Measurements from ENCODE around the gene SDF4. TPM values are rescaled to one million over a fixed set of nuclear protein-coding genes. Genes with fewer than 3 reads are reported as not detected.
A peak's percentile ranks its signal among the peaks of the same experiment; 100 is the strongest.

The SDF4 gene
- total and polyA plus RNA-seq, 2 experiments from 2014 or later: 45.0 to 62.6 TPM

DNA sequence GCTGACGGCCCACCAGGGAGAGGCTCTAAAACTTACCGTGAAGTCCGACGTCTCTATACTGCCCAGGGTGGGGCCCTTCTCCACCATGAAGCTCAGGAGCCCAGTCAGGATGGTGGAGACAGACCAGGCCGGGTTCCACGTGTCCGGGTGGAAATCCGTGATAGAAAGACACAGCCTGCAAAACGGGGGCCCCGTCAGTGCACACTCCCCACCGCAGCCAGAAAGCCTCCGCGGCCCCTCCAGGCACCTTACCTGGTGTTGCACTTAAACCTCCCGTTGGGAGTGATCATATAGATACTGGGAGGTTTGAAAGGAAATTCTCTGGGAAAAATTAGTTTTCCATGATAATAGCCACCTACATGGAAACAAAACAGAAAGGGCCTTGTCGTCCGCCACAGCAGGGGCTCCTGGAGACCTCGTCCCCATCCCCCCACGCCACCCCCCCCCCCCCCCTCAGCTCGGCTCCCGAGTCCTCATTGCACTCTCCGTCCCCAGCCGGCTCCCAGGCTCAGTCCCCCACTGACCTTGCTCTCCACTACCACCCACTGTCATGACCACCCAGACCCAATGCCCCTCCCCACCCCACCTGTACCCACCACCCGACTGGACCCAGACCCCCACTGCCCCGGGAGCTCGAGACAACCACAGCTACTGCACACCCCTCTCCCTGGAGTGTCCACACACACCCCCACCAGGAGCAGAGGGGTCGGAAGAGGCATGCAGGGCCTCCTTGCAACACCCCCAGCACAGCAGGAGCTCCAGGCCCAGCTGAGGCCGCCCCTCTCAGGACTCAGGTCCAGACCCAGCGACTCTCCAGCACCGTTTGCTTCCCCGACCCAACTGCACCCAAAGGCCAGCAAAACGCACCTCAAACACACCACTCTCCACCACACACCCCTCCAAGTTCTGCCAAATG, 25.4 kb upstream of the SDF4 start:
- H3K9me2 ChIP-seq (ENCODE audit: insufficient read depth): no peaks in the 10 kb centered on the region

More for the DNA sequence above, 25.4 kb upstream of the SDF4 start:
- Histone ChIP-seq H3K79me2 (replicated peaks; ENCODE audit: insufficient read depth) (peaks cover 12% of the 10 kb centered on the region; the same call in 1 of the 2 replicates), H3K36me3 (ENCODE audit: insufficient read depth) (peaks cover 6% of the 10 kb centered on the region; the same call in 1 of the 2 replicates), H3K27ac (ENCODE audit: low read depth) (no peak overlapping the region), H2AFZ (no peak overlapping the region), H3K4me1 (ENCODE audit: insufficient read depth) (peaks cover 9% of the 10 kb centered on the region), H3K4me3 (no peak overlapping the region), H3F3A (replicated peaks; ENCODE audit: low read depth) (0 out of 2 replicates have a peak, but pooled peaks cover 8% of the 10 kb centered on the region), H3K4me2 (peak overlapping the region; percentile 10; the same call in 1 of the 2 replicates), H4K20me1 (replicated peaks; ENCODE audit: insufficient read depth) (peaks cover 12% of the 10 kb centered on the region), H3K27me3 (ENCODE audit: insufficient read depth) (no peaks in the 10 kb centered on the region)
- TF ChIP-seq, protein P1, sequence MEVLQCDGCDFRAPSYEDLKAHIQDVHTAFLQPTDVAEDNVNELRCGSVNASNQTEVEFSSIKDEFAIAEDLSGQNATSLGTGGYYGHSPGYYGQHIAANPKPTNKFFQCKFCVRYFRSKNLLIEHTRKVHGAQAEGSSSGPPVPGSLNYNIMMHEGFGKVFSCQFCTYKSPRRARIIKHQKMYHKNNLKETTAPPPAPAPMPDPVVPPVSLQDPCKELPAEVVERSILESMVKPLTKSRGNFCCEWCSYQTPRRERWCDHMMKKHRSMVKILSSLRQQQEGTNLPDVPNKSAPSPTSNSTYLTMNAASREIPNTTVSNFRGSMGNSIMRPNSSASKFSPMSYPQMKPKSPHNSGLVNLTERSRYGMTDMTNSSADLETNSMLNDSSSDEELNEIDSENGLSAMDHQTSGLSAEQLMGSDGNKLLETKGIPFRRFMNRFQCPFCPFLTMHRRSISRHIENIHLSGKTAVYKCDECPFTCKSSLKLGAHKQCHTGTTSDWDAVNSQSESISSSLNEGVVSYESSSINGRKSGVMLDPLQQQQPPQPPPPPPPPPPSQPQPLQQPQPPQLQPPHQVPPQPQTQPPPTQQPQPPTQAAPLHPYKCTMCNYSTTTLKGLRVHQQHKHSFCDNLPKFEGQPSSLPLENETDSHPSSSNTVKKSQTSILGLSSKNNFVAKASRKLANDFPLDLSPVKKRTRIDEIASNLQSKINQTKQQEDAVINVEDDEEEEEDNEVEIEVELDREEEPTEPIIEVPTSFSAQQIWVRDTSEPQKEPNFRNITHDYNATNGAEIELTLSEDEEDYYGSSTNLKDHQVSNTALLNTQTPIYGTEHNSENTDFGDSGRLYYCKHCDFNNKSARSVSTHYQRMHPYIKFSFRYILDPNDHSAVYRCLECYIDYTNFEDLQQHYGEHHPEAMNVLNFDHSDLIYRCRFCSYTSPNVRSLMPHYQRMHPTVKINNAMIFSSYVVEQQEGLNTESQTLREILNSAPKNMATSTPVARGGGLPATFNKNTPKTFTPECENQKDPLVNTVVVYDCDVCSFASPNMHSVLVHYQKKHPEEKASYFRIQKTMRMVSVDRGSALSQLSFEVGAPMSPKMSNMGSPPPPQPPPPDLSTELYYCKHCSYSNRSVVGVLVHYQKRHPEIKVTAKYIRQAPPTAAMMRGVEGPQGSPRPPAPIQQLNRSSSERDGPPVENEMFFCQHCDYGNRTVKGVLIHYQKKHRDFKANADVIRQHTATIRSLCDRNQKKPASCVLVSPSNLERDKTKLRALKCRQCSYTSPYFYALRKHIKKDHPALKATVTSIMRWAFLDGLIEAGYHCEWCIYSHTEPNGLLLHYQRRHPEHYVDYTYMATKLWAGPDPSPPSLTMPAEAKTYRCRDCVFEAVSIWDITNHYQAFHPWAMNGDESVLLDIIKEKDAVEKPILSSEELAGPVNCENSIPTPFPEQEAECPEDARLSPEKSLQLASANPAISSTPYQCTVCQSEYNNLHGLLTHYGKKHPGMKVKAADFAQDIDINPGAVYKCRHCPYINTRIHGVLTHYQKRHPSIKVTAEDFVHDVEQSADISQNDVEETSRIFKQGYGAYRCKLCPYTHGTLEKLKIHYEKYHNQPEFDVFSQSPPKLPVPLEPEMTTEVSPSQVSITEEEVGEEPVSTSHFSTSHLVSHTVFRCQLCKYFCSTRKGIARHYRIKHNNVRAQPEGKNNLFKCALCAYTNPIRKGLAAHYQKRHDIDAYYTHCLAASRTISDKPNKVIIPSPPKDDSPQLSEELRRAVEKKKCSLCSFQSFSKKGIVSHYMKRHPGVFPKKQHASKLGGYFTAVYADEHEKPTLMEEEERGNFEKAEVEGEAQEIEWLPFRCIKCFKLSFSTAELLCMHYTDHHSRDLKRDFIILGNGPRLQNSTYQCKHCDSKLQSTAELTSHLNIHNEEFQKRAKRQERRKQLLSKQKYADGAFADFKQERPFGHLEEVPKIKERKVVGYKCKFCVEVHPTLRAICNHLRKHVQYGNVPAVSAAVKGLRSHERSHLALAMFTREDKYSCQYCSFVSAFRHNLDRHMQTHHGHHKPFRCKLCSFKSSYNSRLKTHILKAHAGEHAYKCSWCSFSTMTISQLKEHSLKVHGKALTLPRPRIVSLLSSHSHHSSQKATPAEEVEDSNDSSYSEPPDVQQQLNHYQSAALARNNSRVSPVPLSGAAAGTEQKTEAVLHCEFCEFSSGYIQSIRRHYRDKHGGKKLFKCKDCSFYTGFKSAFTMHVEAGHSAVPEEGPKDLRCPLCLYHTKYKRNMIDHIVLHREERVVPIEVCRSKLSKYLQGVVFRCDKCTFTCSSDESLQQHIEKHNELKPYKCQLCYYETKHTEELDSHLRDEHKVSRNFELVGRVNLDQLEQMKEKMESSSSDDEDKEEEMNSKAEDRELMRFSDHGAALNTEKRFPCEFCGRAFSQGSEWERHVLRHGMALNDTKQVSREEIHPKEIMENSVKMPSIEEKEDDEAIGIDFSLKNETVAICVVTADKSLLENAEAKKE (CRISPR knock-in tag; IDR thresholded peaks at IDR 0.05): no peak
- TF ChIP-seq, protein P2, sequence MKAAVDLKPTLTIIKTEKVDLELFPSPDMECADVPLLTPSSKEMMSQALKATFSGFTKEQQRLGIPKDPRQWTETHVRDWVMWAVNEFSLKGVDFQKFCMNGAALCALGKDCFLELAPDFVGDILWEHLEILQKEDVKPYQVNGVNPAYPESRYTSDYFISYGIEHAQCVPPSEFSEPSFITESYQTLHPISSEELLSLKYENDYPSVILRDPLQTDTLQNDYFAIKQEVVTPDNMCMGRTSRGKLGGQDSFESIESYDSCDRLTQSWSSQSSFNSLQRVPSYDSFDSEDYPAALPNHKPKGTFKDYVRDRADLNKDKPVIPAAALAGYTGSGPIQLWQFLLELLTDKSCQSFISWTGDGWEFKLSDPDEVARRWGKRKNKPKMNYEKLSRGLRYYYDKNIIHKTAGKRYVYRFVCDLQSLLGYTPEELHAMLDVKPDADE (IDR thresholded peaks at IDR 0.05): no peak
- TF ChIP-seq EZH2phosphoT487 (IDR thresholded peaks at IDR 0.05; ENCODE audit: unreplicated experiment) (no peak), ZNF114 (CRISPR knock-in tag; IDR thresholded peaks at IDR 0.05) (no peak), NANOG (IDR thresholded peaks at IDR 0.05; ENCODE audit: borderline replicate concordance) (no peak), ZNF331 (CRISPR knock-in tag; IDR thresholded peaks at IDR 0.05; ENCODE audit: low read depth) (no peak), CTCF (conservative IDR thresholded peaks at IDR 0.05; ENCODE audit: low read depth in 2 of 2) (no peak), EZH2 (IDR thresholded peaks at IDR 0.05; ENCODE audit: low read depth, unreplicated experiment) (no peak), CREB1 (CRISPR knock-in tag; IDR thresholded peaks at IDR 0.05; ENCODE audit: low read depth) (no peak)
- TF ChIP-seq, protein P3, sequence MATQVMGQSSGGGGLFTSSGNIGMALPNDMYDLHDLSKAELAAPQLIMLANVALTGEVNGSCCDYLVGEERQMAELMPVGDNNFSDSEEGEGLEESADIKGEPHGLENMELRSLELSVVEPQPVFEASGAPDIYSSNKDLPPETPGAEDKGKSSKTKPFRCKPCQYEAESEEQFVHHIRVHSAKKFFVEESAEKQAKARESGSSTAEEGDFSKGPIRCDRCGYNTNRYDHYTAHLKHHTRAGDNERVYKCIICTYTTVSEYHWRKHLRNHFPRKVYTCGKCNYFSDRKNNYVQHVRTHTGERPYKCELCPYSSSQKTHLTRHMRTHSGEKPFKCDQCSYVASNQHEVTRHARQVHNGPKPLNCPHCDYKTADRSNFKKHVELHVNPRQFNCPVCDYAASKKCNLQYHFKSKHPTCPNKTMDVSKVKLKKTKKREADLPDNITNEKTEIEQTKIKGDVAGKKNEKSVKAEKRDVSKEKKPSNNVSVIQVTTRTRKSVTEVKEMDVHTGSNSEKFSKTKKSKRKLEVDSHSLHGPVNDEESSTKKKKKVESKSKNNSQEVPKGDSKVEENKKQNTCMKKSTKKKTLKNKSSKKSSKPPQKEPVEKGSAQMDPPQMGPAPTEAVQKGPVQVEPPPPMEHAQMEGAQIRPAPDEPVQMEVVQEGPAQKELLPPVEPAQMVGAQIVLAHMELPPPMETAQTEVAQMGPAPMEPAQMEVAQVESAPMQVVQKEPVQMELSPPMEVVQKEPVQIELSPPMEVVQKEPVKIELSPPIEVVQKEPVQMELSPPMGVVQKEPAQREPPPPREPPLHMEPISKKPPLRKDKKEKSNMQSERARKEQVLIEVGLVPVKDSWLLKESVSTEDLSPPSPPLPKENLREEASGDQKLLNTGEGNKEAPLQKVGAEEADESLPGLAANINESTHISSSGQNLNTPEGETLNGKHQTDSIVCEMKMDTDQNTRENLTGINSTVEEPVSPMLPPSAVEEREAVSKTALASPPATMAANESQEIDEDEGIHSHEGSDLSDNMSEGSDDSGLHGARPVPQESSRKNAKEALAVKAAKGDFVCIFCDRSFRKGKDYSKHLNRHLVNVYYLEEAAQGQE (IDR thresholded peaks at IDR 0.05; ENCODE audit: unreplicated experiment): no peak
- Mint-ChIP-seq H3K27ac (peak overlapping the region; percentile 86), H3K36me3 (ENCODE audit: low read depth) (peaks cover 71% of the 10 kb centered on the region), H3K27me3 (ENCODE audit: insufficient read depth, low read depth, poor library complexity) (peaks cover 13% of the 10 kb centered on the region), H3K4me3 (peak overlapping the region; percentile 7; the same call in 1 of the 3 replicates), H3K4me1 (peaks cover 22% of the 10 kb centered on the region), H3K9me3 (no peaks in the 10 kb centered on the region)
- peak; percentile 13 for ATAC-seq
- no peak for DNase-seq (ENCODE audit: low spot score)
